Renal cortical epithelial cell (primary cell): Measurements from ENCODE around the gene SMAP2. TPM values are rescaled to one million over a fixed set of nuclear protein-coding genes. Genes with fewer than 3 reads are reported as not detected.
"Not testable (repeated sequence)": the region's sequence is repeated elsewhere in the genome, so short reads cannot be mapped to it uniquely, and the experiment has no call there.

ENCODE experiments used
- DNase-seq: peaks from one replicate; pipeline ENCODE4 v3.0.0-alpha.2; 2011; ENCODE audit warnings: low read depth
- total RNA-seq: library from RNA; depleted of rRNA; stranded (reverse); fragments of >200 nt; gene quantifications from 2 replicates; pipeline ENCODE4 v1.2.3, GENCODE V29; 2014

The SMAP2 gene
- total RNA-seq: 5.6 and 11.5 TPM in 2 replicates

GRCh38 chr1:40373323-40374283 is at the start of gene SMAP2:
Gene SMAP2 (plus strand): TSS chr1:40373727. CDS start chr1:40374121, 394 bp downstream.
- DNase-seq: peak; percentile 81

- not testable (repeated sequence) for DNase-seq
Measured at GRCh38 chr1:40331403-40331802, 42.1 kb upstream of the SMAP2 start.

GRCh38 chr1:40332695-40333094 is 40.8 kb upstream of the SMAP2 start:
- no peak for DNase-seq

- DNase-seq: no peak
Measured at GRCh38 chr1:40337443-40337842, 36.1 kb upstream of the SMAP2 start.

- DNase-seq: peak; percentile 73
Measured at GRCh38 chr1:40338745-40339419, 34.6 kb upstream of the SMAP2 start.

GRCh38 chr1:40339420-40340323 is 33.9 kb upstream of the SMAP2 start:
- DNase-seq: no peak

- no peak for DNase-seq
Measured at GRCh38 chr1:40341491-40342380, 31.8 kb upstream of the SMAP2 start.

GRCh38 chr1:40342381-40342717 is 31.2 kb upstream of the SMAP2 start:
- DNase-seq: not testable (repeated sequence)

GRCh38 chr1:40344597-40344996 is 28.9 kb upstream of the SMAP2 start:
- DNase-seq: peak; percentile 1

- no peak for DNase-seq
Measured at GRCh38 chr1:40350391-40350790, 23.1 kb upstream of the SMAP2 start.

- no peak for DNase-seq
Measured at GRCh38 chr1:40351124-40351523, 22.4 kb upstream of the SMAP2 start.

- DNase-seq: no peak
Measured at GRCh38 chr1:40352126-40352525, 21.4 kb upstream of the SMAP2 start.

GRCh38 chr1:40353082-40353481 is 20.4 kb upstream of the SMAP2 start:
- DNase-seq: no peak

GRCh38 chr1:40357625-40358024 is 15.9 kb upstream of the SMAP2 start:
- DNase-seq: no peak

- DNase-seq: no peak
Measured at GRCh38 chr1:40360631-40361030, 12.9 kb upstream of the SMAP2 start.

GRCh38 chr1:40361201-40361600 is 12.3 kb upstream of the SMAP2 start:
- no peak for DNase-seq

- no peak for DNase-seq
Measured at GRCh38 chr1:40361637-40362036, 11.9 kb upstream of the SMAP2 start.

- no peak for DNase-seq
Measured at GRCh38 chr1:40362199-40362598, 11.3 kb upstream of the SMAP2 start.

- DNase-seq: no peak
Measured at GRCh38 chr1:40362699-40363098, 10.8 kb upstream of the SMAP2 start.

GRCh38 chr1:40363721-40364120 is 9.8 kb upstream of the SMAP2 start:
- peak; percentile 27 for DNase-seq

GRCh38 chr1:40371707-40372258 is 1.7 kb upstream of the SMAP2 start:
- DNase-seq: no peak
